GM19351 (cell line): ENCODE data around the gene DPP8.
A peak's percentile ranks its signal among the peaks of the same experiment; 100 is the strongest.
"Not testable (repeated sequence)": the region's sequence is repeated elsewhere in the genome, so short reads cannot be mapped to it uniquely, and the experiment has no call there.

Experiments used
- ATAC-seq: cut with Tn5 transposase; IDR thresholded peaks from one replicate; pipeline ENCODE4 v1.9.1; 2021; ENCODE audit warnings: mild to moderate bottlenecking, moderate library complexity; ENCODE audit not compliant: unreplicated experiment

DPP8 gene

DNA sequence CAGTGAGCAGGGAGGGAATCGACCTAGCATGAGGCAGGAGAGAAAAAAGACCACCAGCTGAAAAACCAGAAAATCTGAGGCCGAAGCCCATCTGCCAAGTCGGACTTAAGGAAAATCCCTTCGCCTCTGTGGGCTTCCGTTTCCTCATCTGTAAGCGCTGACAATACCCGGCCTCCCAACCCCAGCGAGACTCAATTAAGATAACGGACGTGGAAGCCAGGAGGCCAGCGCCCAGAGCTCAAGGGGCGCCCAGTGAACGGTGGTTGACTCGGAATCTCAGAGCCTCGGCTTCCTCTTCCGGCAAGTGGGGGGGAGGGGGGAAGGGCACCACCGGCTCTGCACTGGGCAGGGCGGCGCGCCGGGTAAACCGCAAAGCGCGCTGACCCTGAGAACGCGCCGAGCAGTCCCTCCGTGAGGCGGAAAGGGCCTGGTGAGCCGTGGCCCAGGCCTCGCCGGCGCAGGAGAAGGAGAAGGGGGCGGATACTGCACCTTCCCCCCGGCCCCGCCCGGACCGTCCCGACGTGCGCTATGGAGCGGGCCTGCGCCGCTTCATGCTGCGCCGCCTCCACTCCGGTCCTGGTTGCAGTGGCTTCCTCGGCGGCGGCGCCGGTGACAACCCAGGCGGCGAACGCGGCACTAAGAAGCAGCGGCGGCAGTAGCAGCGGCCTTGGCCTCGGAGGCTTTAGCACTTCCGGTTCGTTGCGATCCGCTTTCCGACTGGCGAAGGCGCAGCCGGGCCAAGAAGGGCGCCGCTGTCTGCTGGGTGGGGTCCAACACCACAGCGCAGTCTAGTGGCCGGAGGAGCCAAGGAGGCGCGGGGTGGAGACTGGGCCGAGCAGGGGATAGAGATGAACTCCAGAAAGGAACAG, at the start of gene DPP8:
DPP8 (minus strand) TSS at position 693 of the 869 bp plus-strand sequence. CDS start 5,136 bp downstream, outside the sequence.
- ATAC-seq, result peak; percentile 94

DNA sequence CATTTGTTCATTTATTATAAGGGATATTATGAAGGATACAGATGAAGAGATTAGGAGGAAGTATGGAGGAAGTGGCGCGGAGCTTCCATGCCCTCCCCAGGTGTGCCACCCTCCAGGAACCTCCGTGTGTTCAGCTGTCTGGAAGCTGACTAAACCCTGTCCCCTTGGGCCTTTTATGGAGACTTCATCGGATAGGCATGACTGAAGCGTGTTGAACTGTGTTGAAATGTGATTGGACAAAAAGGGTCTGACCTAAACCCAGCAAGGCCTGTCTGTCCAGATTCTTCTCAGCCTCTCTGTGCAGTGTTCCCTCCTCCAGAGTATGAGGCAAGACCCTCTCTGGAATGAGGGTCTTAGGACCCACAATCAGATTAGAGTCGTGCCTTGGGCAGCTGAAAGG, 44.4 kb upstream of the DPP8 start:
- no peak for ATAC-seq

DNA sequence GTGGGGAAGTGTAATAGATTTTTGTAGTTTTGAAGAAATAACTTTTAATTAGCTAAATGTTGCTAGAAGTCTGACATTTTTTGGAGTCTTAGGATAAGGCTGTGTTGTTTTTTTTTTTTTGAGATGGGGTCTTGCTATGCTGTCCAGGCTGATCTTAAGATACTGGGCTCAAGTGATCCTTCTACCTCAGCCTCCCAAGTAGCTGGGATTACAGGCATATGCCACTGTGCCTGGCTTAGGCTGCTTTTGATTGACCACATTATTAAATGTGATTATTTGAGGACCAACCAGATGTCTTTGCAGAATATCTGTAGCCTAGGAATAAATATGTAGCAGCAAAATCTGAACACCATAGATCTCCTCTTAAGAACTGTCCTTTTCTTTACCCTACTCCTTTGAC, 42.5 kb upstream of the DPP8 start:
- ATAC-seq, result no peak

DNA sequence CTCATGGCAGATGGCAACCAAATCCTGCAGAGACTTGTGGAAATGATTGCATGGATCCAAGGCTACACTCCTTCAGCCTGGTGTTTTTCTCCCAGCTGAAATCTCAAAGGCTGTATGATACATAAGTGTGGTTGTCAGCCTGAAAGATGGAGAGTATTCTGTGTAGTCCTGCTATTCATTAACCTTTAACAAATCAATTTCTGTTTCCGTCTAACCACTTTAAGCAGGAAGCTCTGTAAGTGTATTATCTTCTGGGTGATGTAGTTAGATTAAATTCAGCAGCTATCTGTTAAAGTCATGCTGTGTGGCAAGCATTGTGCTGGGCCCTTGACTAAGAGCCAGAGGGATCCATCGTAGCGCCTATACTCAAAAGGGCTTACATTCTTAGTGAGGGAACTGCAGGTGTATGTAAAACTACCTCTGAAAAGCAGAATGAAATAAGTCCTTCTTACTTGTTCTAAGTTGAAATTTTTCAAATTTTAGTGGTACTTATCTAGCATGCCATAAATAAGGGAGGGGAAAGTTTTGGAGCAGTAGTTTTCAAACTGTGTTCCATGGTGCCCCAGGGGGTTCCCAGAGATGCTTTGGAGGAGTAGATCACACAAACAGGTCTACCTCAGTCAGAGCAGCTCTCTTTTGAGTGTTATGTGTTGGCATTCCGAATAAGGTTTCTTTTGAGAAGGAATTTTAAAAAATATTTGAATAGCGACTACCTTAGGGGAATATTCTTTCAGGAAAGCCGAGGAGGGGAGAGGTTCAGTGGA, 41.7 kb upstream of the DPP8 start:
- ATAC-seq, result no peak

DNA sequence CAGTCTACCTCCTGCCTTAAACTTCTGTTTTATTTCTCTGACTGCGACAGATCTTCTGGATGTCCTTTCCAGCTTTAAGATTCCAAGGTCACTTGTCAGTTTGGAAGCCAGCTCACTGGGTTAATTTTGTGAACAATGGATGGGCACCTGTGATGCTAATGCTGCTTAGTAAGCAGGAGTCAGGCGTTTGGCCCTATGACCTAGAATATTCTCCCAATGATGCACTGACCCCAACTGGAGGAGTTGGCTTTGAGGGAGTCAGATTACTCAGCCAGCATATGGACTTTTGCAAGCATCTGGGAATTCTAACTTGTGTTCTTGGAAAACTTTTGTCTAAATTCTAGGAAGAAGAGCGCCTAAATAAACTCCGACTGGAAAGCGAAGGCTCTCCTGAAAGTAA, 40.8 kb upstream of the DPP8 start:
- ATAC-seq, result no peak

DNA sequence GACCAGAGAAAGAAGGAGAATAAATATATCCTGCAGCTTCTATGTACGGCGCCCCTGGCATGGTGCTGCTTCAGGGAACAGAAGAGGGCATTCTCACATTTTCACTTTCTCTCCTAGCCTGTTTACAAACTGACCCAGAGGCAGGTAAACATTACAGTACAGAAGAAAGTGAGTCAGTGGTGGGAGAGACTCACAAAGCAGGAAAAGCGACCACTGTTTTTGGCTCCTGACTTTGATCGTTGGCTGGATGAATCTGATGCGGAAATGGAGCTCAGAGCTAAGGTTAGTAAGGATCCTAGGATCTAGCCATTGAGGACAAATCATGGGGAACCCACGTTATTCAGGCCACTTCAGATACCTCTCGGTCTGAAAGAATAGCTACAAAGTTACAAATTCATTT, 39.1 kb upstream of the DPP8 start:
- no peak for ATAC-seq

DNA sequence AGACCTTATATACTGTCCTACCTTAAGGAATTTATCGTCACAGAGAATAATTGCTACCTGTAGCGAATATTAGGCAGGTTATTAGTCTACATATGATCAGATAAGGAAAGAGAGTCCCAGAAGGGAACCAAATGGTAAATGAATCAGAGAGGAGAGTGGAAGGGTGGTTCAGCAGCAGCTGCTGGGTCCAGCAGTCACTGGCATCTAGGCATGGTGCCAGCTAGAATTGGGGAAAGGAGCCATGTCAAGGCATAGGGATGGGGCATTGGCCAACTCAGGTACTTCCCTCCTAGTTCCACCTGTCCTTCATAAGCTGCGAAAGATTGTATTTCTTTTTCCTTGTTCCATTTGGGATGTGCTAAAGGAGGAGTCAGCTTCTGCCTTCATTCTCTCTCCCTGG, 36.2 kb upstream of the DPP8 start:
- ATAC-seq, result no peak

DNA sequence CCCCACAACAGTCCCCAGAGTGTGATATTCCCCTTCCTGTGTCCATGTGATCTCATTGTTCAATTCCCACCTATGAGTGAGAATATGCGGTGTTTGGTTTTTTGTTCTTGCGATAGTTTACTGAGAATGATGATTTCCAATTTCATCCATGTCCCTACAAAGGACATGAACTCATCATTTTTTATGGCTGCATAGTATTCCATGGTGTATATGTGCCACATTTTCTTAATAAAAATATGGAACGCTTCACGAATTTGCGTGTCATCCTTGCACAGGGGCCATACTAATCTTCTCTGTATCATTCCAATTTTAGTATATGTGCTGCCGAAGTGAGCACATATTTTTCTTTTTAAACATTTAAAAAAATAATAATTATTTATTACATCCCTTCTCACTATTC, 35.4 kb upstream of the DPP8 start:
- ATAC-seq, result not testable (repeated sequence)

DNA sequence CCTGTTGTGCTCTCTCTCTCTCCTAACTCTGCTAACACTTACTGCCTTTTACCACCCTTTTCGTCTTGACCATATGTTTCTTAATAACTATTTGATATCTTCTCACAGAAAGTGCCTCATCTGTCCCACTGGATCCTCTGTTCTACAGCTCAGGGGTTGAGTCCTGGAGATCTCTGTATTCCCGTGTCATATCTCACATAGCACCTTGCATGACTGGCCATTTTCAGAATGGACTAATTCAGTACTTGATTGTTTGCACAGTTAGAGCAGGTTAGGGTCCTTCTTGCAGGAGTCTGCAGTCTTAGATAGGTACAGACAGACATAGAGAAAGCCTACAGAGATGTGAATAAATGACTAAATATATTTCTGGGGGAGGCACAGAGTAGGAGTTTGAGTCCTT, 33.7 kb upstream of the DPP8 start:
- no peak for ATAC-seq

DNA sequence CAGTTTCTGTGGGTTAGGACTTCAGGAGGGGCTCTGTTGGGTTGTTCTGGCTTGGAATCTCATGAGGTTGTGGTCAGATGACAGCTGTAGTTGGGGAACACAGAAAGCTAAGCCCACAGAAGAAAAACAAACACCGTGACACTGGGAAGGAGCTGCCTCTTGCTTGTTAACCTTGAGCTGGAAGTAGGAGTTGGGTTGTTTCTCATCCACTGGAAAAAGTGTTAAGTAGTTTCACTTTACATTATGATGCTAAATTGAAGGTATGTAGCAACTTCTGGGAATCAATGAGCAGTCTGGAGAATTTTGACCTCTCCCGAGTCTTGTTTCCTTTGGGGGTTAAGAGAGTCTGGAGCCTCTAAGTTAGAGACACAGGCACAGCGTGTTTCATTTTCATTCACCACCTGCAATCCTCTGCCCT, 33.2 kb upstream of the DPP8 start:
- no peak for ATAC-seq

DNA sequence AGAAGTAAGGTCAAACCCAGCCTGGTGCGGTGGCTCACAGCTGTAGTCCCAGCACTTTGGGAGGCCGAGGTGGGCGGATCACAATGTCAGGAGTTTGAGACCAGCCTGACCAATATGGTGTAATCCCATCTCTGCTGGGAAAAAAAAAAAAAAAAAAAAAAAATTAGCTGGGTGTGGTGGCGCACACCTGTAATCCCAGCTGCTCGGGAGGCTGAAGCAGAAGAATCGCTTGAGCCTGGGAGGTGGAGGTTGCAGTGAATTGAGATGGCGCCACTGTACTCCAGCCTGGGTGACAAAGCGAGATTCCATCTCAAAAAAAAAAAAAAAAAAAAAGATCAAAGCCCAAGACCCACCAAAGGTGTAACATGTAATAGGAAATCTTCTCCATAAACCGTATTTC, 31.8 kb upstream of the DPP8 start:
- not testable (repeated sequence) for ATAC-seq

DNA sequence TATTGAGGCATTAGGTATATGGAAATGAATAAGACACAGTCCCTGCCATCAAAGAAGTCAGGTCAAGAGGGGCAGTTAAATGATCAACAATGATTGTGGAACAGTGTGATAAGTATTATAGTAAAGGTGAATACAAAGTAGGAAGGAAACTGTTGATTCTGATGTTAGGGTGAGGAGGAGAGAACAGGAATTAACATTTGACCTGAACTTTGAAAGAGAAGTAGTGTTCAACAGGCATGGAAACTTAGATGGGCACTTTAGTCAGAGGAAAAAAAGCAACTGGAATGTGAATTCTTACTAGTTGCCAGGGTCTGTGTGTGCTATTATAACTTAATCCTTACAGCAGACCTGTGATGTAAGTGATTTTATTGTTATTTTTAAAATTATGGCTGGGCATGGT, 30.4 kb upstream of the DPP8 start:
- no peak for ATAC-seq

DNA sequence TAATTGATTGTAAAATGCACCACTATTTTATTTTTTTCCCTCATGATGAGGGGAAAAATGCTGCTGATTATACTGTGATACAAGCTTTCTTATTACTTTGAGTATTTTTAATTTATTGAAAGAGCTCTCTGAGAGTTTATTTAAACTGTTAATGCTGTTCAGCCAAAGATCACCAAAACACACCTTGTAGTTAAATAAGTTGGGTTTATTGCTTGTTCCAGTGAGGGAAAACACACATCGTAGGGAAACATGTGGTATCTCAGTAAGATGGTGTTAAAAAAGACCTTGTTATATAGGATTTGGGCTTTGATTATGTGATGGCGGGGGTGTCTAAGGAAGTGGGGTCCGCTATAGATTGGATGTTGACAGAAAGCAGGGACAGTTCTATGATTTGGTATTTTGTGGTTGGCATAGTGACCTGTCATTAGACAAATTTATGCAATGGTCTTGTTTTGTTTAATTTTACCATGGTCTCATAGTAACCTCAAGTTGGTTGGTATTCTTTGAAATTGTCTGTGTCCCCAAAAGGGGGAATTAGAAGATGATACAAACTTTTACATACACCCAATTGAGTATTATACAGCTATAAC, 23.8 kb upstream of the DPP8 start:
- no peak for ATAC-seq

DNA sequence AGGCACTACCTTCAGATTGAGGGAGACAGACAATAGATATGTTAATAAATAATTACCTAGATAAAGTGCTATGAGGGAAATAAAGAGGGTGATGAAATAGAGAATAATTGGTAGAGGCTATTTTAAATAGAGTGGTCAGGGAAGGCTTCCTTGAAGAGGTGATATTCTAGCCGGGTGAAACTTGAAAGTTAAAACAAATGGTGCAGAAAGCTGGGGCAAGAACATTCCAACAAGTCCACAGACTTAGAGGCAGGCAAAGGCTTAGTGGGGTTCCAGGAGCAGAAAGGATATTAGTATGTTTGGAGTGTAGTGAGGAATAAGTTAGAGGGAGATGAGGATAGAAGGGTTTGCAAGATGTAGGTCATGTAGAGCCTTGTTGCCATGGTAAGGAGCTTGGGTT, 22.8 kb upstream of the DPP8 start:
- ATAC-seq, result no peak

DNA sequence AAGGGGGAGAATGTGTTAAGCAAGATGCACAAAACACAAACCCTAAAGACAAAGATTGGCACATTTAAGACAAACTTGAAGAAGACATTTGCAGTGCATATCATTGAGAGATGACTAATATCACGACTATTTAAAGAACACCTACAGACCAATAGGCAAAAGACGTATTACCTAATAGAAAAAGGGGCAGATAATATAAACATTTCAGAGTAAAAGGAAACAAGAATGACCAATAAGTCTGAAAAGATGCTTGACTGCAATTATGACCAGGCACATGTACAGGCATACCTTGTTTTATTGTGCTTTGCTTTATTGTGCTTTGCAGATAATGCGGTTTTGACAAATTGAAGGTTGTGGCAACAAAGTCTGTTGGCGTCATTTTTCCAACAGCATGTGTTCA, 17.7 kb upstream of the DPP8 start:
- ATAC-seq, result no peak

DNA sequence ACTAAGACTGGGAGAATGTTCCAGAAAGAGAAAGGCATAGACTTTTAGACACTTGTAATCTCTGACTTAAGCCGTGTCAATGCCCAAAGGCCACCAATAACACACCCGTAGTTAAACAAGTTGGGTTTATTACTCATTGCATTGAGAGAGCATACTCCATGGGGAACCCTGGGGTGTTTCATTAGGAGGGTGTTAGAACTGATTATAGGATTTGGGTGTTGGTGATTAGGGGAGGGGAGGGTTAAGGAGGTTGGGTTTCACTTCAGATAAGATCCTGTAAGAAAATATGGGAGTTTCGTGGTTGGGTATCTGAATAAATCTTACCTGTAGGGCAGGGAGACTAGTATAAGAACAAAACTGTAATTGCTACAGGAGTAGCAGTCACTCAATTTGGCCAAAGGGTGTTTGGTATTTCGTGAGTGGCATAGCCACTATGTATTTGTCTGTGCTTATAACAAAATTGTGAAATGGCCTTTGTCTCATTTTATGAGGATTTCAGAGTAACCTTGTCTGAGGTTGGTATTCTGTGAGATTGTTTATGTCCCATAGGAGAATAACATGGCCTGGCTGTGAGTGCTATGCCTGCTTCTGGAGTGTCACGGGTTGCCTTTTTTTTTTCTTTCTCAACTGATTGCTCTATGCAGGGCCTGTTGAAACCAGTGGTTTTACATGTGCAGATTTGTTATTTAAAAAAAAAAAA, 15.7 kb upstream of the DPP8 start:
- ATAC-seq, result no peak

DNA sequence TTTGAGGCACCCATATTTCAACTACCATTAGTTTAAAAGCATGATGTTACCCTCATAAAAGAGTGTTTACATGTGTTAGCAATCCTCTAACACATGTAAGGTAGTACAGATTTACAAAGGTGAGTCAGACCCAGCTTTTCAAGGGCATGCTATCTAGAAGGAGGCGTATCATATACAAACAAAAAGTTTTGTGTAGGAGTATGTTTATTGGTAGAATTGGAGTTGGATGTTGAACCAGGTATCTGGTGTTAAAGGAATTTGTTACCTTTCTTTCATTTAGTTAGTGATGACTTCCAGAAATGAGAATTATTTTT, 15.2 kb upstream of the DPP8 start:
- no peak for ATAC-seq

DNA sequence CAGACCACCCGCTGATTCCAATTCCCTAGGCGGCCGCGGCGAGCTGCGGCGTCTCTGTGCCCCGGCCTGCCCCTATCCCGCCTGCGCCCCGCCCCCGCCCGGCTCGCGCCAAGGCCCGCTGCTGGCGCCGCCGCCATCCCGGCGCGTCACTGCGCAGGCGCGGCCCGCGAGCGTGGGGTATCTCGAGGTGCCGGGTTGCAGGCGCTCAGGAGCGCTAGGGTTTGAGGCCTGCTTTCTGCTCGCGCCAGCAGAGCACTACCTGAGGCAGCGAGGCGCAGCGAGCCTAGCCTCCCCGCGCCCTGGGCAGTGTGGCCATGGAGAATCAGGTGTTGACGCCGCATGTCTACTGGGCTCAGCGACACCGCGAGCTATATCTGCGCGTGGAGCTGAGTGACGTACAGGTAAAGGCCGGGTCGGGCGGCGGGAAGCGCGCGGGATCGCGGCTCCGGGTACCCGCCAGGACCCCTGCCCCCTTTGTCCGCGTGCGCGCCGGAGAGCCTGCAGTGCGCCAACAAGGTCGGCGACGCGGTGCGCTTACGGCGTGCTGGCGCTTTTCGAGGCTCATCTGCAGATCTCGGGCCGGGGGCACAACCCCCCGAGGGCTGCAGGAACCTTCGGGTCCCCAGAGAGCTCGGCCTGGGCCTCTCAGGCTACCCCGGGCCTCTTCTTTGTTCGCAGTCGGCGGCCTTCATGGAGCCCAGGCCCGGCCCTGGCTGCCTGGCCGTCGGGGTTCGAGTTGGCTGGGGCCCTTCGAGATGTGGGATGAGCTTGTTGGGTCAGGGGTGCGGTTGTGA, 13.0 kb upstream of the DPP8 start, which contains the start of gene HACD3:
HACD3 (plus strand) TSS at position 146 of the 794 bp plus-strand sequence; CDS start at position 315, 169 bp downstream.
- ATAC-seq, result peak; percentile 71

DNA sequence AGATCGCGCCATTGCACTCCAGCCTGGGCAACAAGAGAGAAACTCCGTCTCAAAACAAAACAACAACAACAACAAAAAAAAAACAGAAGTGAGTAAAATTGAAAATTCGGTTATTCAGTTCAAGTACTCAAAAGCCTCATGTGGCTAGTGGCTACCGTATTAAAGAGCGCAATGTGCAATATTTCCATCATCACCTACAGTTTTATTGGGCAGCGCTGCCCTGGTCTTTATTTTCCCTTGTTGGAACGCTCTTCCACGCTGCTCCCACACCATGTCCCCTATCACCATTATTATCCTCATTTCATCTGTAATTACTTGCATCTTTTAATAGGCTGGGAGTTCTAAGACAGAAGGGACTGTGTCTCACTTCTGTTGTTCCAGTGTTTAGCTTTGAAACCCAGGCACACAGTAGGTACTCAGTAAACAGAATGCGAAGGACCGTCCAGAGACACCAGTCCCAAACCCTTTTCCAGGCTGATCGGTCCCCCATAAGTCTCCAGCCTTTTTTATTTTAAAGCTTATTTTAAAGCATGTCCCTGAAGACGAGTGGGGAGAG, 12.4 kb upstream of the DPP8 start:
- ATAC-seq, result peak; percentile 23

DNA sequence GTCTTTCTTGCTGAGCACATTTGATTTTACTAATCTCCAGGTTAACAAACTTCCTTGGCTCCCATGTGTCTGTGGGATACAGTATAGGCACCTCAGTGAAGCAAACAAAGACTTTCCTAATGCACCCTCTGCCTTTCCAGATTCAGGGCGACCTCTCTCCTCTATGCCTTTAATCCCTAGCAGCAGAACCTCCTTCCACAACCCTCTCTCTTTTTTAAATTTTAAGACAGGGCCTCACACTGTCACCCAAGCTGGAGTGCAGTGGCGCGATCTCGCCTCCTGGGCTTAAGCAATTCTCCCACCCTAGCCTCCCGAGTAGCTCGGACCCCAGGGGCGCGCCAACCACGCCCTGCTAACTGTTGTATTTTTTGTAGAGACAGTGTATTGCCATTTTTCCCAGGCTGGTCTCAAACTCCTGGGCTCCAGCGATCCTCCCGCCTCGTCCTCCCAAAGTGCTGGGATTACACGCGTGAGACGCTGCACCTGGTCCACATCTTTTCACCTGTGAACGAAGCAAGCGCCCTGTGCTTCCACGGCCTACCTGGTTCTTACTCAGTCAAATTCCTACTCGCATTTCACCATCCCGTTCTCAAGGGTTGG, 11.1 kb upstream of the DPP8 start:
- no peak for ATAC-seq
